ENCODE data around the gene IL15RA. TPM values are rescaled to one million over a fixed set of nuclear protein-coding genes. Genes with fewer than 3 reads are reported as not detected.

The IL15RA gene
- total and polyA plus RNA-seq, 4 donors: 13.2 to 67.7 (median 32.7) TPM

- ATAC-seq (ENCODE audit: insufficient read depth, low FRiP score) (peak; percentile 77), DNase-seq (peak in 1 of 3 donors; percentile 24)
- peaks cover 8 to 29% (median 23%) of the 10 kb centered on the region in 4 donors for H3K36me3 ChIP-seq (ENCODE audit: control insufficient read depth in 4 of 4, insufficient read depth in 4 of 4, low read length in 4 of 4)
These were observed 71.4 kb downstream of the IL15RA start for GRCh38 chr10:5905854-5906507.

GRCh38 chr10:5904227-5904626, 73.1 kb downstream of the IL15RA start:
- no peak overlapping the region for H3K27ac ChIP-seq (ENCODE audit: low read depth in 1 of 2, low read length in 1 of 2)
- H3K36me3 ChIP-seq (ENCODE audit: control insufficient read depth in 4 of 4, insufficient read depth in 4 of 4, low read length in 4 of 4): peaks cover 4 to 15% (median 12%) of the 10 kb centered on the region in 4 donors
- DNase-seq (no peak), ATAC-seq (ENCODE audit: insufficient read depth, low FRiP score) (no peak)
- H3K27me3 ChIP-seq (ENCODE audit: control insufficient read depth in 3 of 3, insufficient read depth in 3 of 3, low read length in 2 of 3): no peaks in the 10 kb centered on the region
- no peaks in the 10 kb centered on the region for H3K9me3 ChIP-seq (ENCODE audit: control insufficient read depth in 4 of 4, insufficient read depth in 3 of 4, low read length in 3 of 4)
- no peak overlapping the region for H3K4me3 ChIP-seq
- peaks cover 0 to 6% (median 2%) of the 10 kb centered on the region in 5 donors for H3K4me1 ChIP-seq (ENCODE audit: control insufficient read depth in 5 of 5, insufficient read depth in 5 of 5, low read length in 5 of 5)
- TF ChIP-seq CTCF (IDR thresholded peaks at IDR 0.05; ENCODE audit: control extremely low read depth, extremely low read depth): no peak
- WGBS, 2 donors: 67 to 69% methylated on average over 4 of the region's 4 CpGs
- H3K9ac ChIP-seq (ENCODE audit: insufficient read depth in 1 of 2, low read length in 2 of 2): no peak overlapping the region

More at GRCh38 chr10:5905854-5906507, 71.4 kb downstream of the IL15RA start:
- Histone ChIP-seq H3K4me1 (ENCODE audit: control insufficient read depth in 5 of 5, insufficient read depth in 5 of 5, low read length in 5 of 5) (peaks cover 0 to 6% (median 2%) of the 10 kb centered on the region in 5 donors), H3K27ac (ENCODE audit: low read depth in 1 of 2, low read length in 1 of 2) (no peak overlapping the region), H3K9ac (ENCODE audit: insufficient read depth in 1 of 2, low read length in 2 of 2) (no peak overlapping the region), H3K4me3 (no peak overlapping the region), H3K27me3 (ENCODE audit: control insufficient read depth in 3 of 3, insufficient read depth in 3 of 3, low read length in 2 of 3) (no peaks in the 10 kb centered on the region), H3K9me3 (ENCODE audit: control insufficient read depth in 4 of 4, insufficient read depth in 3 of 4, low read length in 3 of 4) (no peaks in the 10 kb centered on the region)
- TF ChIP-seq CTCF (IDR thresholded peaks at IDR 0.05; ENCODE audit: control extremely low read depth, extremely low read depth): no peak
- WGBS, 2 donors: 73 to 75% methylated on average over 13 of the region's 13 CpGs

GRCh38 chr10:5903563-5903962, 73.8 kb downstream of the IL15RA start:
- Histone ChIP-seq H3K27me3 (ENCODE audit: control insufficient read depth in 3 of 3, insufficient read depth in 3 of 3, low read length in 2 of 3) (no peaks in the 10 kb centered on the region), H3K4me1 (ENCODE audit: control insufficient read depth in 5 of 5, insufficient read depth in 5 of 5, low read length in 5 of 5) (peaks cover 0 to 6% (median 2%) of the 10 kb centered on the region in 5 donors), H3K27ac (ENCODE audit: low read depth in 1 of 2, low read length in 1 of 2) (no peak overlapping the region), H3K9me3 (ENCODE audit: control insufficient read depth in 4 of 4, insufficient read depth in 3 of 4, low read length in 3 of 4) (no peaks in the 10 kb centered on the region), H3K4me3 (no peak overlapping the region), H3K36me3 (ENCODE audit: control insufficient read depth in 4 of 4, insufficient read depth in 4 of 4, low read length in 4 of 4) (peaks cover 0 to 12% (median 10%) of the 10 kb centered on the region in 4 donors), H3K9ac (ENCODE audit: insufficient read depth in 1 of 2, low read length in 2 of 2) (no peak overlapping the region)
- no peak for TF ChIP-seq CTCF (IDR thresholded peaks at IDR 0.05; ENCODE audit: control extremely low read depth, extremely low read depth)
- no peak for ATAC-seq (ENCODE audit: insufficient read depth, low FRiP score)
- DNase-seq: no peak
- 97 to 99% methylated on average over 6 of the region's 6 CpGs for WGBS, 2 donors

Data from lung (tissue), 12 donors.